ENCODE measurements around the gene KRT33A.

The KRT33A gene

DNA sequence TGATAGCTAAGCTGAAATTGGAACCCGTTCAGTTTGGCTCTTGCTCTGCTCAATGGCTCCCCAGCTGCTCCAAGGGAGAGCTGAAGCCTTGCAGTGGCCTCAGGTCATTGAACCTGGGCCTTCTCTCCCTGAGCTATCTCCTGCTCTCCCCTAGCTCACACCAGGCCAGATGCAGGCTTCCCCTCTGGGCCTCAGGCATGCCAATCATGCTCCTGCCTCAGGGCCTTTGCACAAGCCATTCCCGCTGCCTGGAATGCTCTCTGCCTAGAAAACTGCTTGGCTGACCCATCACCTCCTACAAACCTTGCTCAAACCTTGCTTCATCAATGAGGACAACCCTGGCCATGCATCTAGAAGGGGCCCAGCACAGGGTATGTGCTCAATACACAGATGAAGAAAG lies 18.4 kb downstream of the KRT33A start:
- no peak for DNase-seq
- intact Hi-C loops (cut with DNase I) = no loop called here

DNA sequence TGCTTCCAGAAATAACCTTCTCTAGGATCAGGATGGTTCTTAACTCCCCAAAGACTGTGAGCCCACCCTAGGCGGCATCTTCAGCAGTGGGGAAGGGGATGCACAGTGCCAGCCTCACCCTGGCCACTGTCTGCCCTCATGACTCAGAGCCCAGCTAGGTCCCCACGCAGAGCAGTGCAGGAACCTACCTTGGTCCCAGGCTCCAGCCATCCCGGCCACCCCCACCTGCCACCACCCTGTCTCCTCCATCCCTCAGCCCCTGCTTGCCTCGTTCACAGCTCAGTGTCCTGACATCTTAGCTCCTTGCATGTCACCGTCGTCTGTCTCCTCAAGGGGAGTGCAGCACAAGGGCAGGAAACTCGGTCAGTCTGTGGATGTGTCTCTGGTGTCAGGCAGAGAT lies 19.0 kb downstream of the KRT33A start:
- DNase-seq = no peak
- intact Hi-C loops (cut with DNase I) = no loop called here

DNA sequence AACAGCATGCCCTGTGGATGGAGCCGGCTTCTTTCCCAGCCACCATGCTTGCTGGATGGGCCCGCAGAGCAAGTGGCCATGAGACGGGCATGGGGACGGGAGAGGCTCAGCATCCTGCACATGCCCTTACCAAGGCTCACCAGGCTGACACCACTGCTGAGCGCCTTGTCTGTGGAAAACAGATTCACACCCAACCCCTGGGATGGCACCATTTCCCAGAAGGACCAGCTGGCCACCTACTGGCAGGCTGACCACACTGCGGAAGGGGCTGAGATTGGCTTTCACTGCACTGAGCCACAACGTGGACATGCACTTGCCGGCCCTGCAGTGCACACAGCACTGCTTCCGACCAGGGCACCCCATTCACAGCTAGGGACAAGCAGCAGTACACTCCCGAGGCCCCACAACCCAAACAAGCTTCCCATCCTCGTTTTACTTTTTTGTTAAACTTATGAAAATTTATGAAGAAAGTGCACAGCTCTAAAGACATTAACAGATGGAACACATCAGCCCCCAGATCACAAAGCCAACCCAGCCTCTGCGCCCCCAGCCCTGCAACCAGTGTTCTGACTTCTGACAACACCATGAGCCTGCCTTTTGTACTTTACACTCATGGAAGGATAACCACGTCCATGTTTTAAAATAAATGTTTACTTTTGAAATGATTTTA lies 21.2 kb downstream of the KRT33A start:
- intact Hi-C loops (cut with DNase I) = no loop called here
- peak in 8 of 10 donors; percentile 28 to 89 (median 45) for DNase-seq

DNA sequence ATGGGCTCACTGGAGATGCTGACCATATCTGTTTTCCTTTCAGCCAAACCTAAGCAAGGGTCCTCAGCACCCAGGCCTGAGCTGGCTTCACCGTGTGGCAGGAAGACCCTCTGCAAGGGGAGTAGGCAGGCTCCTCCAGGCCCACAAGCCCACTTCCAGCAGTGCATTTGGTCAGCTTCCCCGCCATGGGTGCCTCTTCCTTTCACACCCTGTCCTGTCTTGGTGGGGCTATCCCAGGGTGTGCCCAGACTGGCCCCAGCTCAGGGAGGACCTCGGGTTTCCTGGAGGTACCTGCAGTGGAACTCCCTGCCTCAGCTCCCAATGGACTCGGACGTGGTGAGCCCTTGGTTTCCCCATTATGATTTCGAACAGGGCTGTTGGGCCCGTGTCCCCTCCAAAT lies 22.4 kb downstream of the KRT33A start:
- DNase-seq = peak in 1 of 10 donors; percentile 72
- intact Hi-C loops (cut with DNase I) = no loop called here

DNA sequence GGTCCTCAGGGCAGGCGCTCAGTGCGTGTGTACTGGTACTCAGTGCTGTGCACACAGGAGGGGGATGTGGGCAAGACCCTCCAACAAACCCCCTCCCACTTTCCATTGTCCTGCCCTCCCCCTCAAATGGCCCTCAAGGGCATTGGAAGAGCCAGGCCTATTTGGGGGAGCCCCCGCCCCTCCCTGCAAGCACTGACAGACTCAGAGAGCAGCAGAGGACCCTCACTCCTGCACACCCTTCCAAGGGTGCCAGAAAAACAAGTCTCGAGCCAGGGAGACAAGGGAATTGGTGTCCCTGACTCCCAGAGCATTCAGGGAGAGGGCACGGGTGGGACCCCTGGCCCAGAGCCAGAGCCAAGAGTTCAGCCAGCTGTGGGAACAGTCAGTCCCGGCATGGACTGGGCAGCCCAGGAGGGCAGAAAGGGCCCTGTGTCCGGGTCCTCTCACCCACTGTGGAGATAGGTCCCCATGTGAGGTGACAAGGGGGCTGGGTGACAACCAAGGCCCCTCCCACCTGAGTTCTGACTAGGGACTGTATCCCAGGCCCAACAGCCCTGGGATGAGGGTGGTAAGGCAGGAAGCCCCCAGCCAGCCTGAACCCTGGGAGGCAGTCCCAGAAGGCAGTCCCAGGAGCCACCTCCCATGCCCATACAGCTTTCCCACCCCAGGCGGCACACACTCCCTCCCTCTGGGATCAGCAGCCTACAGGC lies 23.1 kb downstream of the KRT33A start:
- no peak for DNase-seq
- intact Hi-C loops (cut with DNase I) = no loop called here

DNA sequence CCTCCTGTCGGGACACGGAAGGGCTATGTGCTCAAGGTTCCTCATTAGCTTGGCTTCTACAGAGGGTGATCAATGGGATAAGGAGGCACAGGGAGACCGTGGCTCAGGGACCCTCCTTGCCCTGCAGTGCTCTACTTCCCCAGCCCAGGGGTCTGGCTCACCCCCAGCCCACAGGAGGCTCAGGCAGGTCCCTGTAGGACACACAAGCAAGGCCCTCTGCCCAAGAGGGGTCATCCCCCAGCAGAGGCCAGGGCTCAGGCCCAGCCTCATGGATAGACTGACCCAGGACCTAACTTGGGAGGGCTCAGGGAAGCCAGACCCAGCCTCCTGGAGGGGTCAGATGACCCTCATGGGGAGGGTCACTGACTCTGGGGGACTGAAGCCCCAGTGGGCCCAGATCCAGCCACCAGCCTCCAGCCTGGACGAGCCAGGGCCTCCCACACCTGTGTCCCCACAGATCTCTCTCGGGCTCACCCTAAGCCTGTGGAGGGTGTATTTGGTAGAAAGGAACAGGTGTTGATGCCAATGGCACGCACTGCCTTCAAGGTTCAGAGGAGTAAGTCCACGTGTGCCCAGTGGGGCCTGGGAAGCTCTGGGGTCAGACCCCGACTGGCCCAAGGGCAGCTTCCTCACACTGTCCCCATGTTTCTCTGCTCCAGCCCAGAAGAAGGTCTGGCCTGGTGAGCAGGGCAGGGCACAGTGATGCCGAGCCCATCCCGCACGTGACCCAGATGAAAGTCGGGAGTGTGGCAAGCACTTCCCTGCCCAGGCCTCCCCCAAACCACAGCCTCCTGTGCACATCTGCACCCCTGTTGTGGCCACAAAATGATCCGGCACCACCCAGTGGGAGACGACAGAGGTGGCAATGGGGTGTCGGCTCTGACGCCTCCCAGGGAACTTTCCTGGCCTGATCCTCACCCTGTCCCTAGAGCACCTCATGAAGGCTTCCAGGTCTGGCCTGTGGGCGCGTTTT lies 24.2 kb downstream of the KRT33A start:
- intact Hi-C loops (cut with DNase I) = no loop called here
- DNase-seq = peak in 1 of 10 donors; percentile 71

DNA sequence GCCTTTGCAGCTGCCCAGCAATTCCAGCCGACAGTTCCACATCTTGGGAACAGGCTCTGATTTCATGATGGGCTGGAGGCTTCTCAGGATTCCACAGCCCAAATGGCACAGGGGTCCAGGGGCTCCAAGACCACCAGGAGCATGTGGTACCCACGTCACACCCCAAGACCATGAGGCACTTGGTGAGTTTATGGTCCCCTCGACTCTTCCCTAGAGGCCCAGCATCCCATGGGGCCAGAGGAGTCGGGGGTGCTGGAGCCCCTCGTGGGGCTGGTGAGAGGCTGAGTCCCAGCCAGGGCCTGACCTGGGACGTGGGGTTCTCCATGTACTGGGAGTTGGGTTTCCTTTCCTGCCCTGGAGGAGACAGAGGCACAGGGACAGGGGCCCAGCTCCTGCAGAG lies 25.0 kb downstream of the KRT33A start:
- intact Hi-C loops (cut with DNase I) = no loop called here
- no peak for DNase-seq

DNA sequence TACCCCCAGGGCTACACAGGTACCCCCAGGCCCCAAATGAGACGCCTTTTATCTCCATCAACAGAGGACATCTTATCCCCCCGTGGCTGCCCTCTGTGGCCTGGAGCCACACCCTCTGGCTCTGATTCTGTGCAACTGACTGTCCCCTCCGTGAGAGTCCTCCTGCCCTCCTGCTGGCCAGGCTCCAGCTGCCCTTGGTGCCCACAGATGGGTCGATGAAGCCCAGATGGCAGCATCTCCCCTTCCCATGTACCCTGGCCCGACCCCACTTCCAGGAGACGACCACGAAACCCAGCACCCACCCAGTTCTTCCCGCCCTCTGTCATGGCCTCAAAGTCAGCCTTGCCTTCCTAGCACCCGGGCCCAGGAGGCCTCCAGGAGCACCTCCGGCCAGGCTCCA lies 25.5 kb downstream of the KRT33A start:
- peak in 1 of 10 donors; percentile 73 for DNase-seq
- intact Hi-C loops (cut with DNase I) = no loop called here

DNA sequence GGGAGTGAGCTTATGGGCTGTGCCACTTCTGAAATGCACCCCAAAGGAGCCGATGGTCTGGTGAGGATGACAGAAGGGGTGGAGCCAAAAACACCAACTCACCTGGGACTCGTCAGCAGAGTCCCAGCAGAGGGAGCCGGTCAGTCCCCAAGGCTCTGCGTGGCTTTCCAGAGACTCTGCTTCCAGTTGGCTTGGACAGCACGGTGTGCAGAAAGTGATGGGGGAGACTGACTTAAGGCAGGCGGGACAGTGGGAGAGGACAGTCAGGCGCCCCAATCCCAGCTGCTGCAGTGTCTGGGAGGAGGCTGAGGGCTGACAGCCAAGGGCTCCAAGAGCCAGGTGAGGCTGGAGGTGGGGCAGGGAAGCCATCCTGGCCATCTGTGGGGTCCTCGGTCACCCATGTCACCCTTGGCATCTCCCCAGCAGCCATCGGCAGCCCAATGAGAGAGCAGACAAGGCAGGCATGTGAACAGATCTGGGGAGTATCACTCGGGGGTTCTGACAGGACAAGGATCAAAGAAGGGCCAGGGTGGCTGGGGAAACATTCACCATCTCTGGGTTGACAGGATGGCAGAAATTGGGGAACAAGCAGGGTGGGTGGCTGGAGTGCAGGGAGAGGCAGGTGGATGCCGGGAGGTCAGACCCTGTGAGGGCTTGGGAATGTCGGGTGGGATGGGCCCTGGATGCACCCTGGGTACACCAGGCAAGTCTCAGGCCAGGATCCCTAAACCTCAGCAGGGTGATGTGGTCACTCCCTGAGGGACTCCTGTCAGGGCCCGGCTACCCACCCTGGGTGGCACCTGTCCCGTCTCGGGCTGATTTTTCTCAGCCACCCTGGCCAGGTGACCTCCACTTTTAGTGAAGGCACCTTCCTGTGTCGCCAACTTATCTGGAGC lies 26.2 kb downstream of the KRT33A start:
- intact Hi-C loops (cut with DNase I) = no loop called here
- no peak for DNase-seq

DNA sequence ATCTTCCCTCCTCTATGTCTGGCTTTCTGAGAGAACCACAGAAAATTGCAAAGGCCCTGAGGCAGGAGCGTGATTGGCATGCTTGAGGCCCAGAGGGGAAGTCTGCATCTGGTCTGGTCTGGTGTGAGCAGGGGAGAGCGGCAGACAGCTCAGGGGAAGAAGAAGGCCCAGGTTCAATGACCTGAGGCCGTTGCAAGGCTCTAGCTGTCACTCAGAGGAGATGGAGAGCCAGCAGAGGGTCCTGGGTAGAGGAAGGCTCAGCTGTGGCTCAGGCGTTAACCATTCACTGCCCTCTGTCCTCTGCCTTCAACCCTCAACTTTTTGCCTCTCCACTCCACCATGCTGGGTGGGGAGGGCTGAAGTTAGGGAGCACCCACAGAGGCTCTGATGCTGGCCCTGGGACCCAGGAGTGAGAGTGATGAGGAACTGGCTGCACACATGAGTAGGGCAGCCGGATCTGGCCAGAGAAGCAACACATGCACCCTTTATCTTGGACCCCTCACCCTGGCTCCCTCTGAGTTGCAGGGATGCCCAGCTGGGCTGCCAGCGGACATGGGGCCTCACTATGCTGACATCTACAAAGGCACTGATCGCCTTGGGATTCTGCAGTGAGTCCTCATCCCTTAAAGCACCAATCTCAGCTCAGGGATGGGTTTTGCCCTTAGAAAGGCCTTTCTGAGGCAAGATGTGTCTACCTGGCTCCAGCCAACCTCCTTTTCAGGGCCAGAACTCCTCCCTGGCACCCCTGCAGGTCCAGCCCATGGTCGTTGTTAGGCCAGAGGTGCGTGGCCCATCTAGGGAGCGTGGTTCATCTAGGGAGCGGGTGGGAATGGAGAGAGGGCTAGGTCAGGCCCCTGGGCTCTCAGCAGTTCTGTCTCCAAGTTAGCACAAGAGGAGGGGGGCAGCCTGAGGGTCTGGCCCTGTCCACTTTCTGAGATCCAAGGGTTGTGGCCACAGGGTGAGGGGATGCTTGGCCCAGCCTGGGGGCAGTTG lies 27.4 kb downstream of the KRT33A start:
- intact Hi-C loops (cut with DNase I) = loop anchor here (2.0 kb wide), 1 partner anchor 414 kb away; no protein-coding TSS in a partner anchor
- peak in 1 of 10 donors; percentile 60 for DNase-seq

DNA sequence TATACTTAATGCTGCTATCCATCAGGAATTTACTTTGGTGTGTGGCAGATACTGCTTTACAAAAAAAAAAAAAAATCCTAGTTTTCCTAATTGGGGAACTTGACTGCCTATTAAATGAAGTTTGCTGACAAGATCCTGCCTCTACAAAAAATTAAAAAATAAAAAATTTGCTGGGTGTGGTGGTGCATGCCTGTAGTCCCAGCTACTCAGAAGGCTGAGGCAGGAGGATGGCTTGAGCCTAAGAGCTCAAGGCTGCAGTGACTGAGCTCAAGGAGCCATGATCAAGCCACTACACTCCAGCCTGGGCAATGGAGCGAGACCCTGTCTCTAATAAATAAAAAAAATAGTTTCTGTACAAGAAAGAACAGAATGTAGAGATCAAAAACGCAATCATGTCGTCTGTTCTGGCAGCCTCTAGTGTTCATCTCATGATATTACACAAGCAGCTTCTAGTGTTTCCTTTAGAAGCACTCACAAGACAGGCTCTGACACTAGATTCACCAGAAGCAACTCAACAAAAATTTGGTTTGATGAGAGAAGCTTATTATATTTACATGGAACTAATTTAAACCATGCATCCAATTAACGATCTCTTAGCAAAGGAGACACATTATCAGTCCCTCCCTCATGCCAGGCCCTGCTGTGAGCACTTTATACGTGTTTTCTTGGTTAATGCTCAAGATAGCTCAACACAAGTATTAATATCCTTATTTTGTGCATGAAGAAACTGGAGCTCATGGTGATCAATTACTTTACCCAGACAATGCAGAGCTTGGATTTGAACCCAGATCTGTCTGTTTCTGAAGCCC lies 28.3 kb downstream of the KRT33A start:
- intact Hi-C loops (cut with DNase I) = loop anchor here (2.0 kb wide), 1 partner anchor 413 kb away; no protein-coding TSS in a partner anchor
- no peak for DNase-seq

DNA sequence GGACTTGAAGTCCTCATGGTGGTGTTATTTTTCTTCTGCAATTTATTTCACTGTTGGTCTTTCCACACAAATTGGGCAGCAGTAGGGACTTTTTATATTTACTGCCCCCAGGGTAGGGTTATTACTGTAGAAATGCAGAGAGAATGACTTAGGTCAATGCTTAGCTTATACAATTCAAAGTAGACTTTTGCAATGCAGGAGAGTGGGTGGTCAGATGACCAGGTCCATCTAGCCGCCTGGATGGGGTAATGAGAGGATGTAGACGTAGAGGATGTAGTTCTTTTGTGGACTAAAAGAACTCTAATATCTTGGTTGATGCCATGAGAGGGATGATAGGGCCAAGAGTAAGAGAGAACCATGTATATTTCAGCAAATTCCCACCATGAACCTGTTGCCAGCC lies 32.4 kb downstream of the KRT33A start:
- DNase-seq = no peak
- intact Hi-C loops (cut with DNase I) = no loop called here

DNA sequence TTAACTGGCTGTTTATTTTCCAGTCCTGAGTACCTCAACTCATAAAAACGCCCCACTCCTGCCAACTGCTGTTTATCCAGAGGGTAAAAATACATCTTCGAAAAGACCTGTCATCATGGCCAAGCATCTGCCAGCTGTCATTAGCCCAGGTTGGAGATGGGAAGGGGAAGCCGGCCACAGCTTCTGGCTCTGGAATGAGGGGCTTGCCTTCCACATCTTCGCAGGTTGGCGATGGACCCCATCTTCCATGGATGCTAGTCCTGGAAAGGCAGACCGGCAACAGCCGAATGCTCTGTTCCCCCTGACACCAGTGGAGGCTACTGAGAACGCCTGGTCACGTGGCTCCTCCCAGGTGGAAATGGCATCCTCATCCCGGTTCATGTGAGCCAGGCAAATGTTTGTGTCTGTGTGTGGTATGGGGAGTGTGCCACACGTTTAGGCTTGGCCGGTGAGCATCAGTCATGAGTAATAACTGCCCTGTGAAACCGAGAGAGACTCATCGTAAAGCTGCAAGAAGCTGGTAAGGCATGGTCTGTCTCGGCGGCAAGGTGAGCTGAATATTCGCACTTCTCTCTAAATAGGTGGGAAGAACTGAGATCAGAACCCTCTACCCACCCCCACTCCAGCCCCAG lies 34.7 kb downstream of the KRT33A start:
- intact Hi-C loops (cut with DNase I) = no loop called here
- DNase-seq = no peak

DNA sequence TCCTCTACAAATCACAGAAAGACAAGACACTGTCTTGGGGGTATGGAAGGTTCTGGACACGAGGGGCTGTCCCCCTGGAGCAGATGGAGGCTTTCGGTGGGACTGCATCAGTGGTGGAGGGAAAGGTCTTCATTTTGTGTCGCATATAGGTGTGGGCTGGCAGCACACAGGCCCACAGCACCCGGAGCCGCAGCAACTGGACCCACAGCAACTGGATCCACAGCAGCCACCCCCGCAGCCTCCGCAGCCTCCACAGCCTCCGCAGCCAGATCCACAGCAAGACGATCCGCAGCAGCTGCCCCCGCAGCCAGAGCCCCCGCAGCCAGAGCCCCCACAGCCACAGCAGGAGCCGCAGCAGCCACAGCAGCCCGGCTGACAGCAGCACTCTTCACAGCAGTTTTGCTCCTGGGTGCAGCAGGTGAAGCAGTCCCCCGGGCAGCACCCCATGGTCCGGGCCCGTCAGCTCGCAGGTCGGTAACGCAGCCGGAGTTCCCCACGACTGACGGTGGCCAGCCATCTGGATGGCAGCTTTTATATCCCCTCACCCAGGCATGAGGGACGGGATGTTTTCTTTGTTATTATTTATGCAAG lies 35.3 kb downstream of the KRT33A start, which contains the start of gene KRTAP17-1:
Gene KRTAP17-1, minus strand, starts transcription at position 507 of the 591 bp plus-strand sequence. Its CDS starts 60 bp downstream, at position 447.
- peak in 1 of 10 donors; percentile 67 for DNase-seq
- intact Hi-C loops (cut with DNase I) = no loop called here

DNA sequence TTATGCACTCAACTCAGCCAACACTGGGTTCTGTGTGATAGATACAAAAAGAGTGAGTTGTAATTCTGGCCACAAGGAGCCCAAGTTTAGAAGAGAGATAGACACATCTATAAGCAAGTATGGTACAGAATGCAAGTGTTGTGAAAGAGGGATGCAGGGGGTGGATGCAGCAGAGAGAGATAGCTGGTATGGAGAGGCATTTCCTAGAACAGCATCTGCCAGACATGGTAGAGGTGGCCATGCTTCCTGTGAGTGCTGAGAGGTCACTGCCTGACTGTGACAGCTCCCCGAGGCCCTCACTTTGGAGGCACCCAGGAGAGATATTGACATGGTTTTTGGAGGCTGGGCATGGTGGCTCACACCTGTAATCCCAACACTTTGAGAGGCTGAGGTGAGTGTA lies 39.5 kb downstream of the KRT33A start:
- DNase-seq = no peak

DNA sequence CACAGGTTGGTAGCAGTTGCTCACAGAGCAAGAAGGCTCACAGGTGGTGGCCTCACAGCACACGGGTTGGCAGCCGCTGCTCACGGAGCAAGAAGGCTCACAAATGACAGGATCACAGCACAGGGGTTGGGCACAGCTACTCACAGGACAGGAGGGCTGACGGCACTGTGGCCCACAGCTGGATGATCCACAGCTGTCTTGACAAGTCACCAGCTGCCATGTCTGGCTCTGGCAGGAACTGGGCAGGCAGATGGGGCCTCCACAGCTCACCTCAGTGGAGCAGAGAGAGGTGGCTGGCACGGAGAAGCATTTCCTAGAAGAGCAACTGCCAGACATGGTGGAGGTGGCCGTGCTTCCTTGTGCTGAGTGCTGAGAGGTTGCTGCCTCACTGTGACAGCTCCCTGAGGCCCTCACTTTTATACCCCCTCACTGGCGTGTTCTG lies 41.7 kb downstream of the KRT33A start, which contains the start of gene KRTAP16-1:
Gene KRTAP16-1, minus strand, starts transcription at position 392 of the 442 bp plus-strand sequence. Its CDS starts 56 bp downstream, at position 336.
- DNase-seq = peak in 1 of 10 donors; percentile 75
- intact Hi-C loops (cut with DNase I) = no loop called here

More for the DNA sequence above, 39.5 kb downstream of the KRT33A start:
- intact Hi-C loops (cut with DNase I) = no loop called here

Measured in posterior cingulate gyrus (tissue), 11 donors.